Stimulated activated CD8-positive, alpha-beta memory T cell treated with anti-CD3 and anti-CD28 coated beads, Interleukin-7, amount 100 ng/mL, for 4 hours (primary cell): ENCODE results near the gene RNF149.
"Not testable (repeated sequence)": the region's sequence is repeated elsewhere in the genome, so short reads cannot be mapped to it uniquely, and the experiment has no call there.

Experiments used
- DNase-seq, 2 donors: peaks; one replicate each; pipeline ENCODE4 v3.0.0-alpha.2; 2020; ENCODE audit warnings: low read depth in 2 of 2

RNF149 gene

DNA sequence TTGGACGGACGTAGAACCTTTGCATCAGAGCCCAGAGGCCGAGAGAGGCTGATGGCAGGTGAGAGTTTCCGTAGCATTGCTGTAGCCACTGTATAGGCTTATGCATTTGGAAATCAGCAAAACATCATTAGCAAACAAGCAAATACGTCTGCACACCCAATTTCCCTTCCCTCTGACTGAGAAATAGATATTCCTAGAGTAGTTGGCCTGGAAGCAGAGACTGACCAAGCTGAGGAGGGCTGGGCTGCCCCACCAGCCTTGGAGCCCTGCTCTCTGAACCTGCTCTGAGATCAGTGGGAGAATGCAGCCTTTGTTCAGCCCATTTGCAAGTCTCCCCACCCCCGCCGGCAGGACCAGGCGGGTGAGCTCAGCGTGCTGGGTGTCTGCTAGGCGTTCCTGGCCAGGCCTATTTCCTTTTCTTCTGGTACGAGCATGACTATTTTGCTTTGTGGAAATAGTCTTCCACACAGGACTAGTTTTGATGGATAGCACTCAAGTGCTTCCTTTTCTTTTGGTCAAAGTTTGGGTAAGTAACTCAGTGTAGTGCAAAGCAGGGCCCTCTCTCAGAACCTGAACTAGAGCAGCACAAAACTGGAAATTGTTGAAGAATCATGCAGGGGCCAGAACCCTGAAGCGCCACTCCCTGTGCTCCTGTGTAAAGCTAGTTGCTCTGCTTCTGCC, 21.9 kb upstream of the RNF149 start:
- no peak for DNase-seq

DNA sequence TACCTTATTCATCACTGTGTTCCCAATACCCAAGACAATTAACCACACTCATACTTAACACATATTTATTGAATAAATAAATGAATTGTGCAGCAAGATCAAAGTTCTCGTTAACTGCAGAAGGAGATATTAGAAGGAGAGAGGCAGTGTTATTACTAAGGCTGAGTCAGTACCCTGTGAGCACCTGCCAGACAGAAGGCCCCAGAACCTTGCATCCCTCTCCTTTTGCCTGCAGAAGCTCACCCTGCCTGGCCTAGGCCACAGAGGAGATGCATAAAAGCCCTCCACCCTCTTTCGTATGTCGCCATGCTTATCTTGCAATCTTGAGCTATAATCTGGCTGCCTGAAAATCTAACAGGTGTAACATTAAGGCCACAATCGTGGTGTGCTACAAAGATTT, 20.5 kb upstream of the RNF149 start:
- no peak for DNase-seq

DNA sequence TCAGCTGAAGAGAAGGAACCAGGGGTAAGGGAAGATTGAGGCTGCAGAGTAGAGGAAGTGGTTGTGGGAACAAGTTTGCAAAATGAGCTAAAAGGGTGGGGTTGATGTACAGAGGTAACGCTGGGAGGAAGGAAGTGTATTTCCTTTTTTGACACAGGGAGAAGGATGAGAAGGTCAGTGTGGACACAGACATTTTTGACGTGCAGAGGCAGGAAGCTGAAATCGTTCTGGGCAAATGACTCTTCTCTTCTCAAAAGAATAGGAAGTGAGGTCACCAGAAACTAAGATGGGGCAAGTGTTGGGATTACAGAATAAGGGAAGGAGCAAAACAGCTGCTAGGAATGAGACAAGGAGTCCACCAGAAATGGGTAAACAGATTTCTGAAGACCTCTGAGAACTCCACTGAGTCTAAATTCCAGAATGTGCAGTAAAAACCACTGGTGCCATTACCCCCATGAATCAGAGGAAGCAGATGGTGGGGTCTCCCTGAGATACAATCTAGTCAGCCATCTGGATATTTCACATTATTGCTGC, 20.0 kb upstream of the RNF149 start:
- DNase-seq: no peak

DNA sequence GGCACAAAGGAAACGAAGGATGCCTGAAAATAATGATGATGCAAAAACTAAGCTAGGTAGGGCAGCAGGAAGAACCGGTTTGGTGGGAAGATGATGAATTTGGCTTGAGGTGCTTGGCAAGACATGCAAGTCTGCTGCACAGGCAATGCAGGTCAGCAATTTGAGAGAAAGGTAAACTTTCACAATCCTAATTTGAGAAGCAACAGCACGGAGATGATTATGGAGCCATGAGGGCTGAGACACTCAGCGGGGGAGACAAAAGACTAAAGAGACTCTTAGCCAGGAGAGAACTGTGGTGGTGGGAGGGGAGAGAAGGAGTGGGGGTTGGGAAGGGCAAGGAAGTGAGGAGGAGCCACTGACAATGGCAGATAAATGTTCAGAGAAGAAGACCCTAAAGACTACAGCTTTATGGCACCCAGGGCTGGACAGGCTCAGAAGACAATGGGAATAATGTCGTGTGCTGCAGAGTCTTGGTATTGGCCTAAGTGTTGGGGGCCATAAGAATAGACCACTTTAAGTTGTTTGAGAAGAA, 19.4 kb upstream of the RNF149 start:
- DNase-seq: no peak

DNA sequence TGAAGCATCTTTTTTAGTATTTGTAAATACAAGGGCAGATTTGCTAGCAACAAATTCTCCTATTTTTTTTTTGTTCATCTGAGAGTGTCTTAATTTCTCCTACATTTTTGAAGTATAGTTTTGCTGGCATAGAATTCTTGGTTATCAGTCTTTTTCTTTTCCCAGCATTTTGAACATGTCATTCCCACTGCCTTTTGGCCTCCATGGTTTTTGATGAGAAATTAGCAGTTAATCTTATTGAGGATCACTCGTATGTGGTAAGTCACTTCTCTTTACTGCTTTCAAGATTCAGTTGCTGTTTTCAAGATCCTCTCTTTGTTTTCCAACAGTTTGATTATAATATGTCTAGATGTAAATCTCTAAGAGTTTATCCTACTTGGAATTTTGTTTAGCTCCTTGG, 16.9 kb upstream of the RNF149 start:
- DNase-seq: no peak

DNA sequence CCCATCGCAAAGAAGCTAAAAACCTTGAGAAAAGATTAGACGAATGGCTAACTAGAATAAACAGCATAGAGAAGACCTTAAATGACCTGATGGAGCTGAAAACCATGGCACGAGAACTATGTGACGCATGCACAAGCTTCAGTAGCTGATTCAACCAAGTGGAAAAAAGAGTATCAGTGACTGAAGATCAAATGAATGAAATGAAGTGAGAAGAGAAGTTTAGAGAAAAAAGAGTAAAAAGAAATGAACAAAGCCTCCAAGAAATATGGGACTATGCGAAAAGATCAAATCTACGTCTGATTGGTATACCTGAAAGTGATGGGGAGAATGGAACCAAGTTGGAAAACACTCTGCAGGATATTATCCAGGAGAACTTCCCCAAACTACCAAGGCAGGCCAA, 8.1 kb upstream of the RNF149 start:
- DNase-seq: not testable (repeated sequence)

DNA sequence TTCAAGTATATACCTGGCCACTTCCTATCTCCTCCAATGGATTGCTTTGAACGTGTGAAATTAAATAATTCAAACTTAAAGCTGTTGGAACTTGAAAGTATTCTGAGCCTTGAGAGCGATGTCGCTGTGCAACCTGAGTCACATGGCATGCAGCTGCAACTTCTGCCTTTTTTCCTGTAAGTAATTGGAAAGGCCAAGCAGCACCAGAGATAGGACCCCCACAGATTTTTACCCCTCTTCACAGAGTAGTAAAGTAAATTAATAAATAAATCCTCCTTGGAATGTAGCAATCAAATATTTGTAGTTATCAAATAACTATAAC, 3.2 kb upstream of the RNF149 start:
- no peak for DNase-seq

DNA sequence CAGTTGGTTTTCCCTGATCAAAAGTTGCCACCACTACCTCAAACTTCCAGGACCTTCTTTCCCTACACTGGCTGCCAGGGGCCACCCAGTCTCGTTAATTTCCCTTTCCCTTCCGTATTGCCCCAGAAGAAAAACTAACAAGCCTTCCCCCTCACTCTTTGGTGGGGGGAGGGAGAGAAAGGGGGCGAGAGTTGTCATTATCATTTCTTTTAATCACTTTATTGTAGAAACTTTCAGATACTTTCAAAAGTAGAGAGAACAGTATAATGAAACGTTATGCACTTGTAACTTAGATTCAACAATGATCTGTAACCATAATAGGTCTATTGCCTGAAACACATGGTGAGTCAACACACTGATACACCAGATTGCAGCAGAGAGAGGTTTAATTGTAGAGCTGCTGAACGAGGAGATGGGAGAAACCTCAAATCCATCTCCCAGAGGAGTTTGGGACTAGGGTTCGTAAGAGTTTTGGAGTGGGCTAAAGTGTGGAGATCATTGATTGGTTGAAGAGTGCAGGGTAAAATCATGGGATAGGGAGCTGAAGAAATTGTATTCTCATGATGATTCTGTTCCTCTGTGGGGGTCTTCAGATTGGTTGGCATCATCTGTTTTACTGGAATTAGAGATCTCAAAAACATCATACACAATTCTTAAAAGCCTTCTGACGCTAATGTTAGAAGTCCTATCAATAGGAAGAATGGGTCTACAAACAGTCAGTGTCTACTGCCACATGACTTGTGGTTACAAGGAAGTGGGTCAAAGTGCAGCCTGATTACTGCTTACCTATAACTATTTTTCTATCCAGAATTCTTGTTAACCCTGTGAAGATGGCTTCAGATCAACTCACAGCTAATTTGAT, 2.6 kb upstream of the RNF149 start:
- DNase-seq: no peak

DNA sequence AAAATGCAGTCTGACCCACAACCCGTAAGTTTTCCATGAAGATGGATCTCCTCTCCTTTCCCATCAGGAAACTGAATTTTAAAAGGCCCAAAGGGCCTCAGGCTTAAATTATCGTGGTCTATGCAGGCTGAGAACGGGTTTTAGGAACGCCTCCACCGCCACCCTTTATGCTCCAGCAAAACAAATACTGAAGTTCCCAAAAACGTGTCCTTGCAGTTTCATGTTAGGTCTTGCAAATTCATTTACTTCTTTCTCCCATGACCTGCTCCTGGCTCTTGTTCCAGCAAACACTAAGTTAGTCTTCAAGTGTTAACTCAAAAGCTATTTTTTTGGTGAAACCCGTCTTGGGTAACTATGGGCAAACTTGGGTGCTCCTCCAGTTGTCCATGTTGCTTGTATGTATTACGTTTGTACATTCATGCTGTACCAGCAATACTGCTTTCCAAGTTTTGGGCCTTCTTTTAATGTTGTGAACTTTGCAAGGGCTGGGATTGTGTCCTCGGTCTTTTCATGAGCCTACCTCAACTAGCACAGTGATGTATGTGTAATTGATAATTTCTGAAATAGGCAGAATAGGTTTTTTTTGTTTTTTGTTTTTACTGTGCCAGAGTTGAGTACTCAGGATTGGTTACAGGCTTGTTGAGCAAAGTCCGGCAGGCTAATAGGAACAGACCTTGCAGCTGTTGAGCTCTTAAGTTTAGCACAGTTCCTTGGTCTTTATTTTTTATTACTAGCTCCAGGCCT, 1.8 kb upstream of the RNF149 start:
- DNase-seq: no peak

DNA sequence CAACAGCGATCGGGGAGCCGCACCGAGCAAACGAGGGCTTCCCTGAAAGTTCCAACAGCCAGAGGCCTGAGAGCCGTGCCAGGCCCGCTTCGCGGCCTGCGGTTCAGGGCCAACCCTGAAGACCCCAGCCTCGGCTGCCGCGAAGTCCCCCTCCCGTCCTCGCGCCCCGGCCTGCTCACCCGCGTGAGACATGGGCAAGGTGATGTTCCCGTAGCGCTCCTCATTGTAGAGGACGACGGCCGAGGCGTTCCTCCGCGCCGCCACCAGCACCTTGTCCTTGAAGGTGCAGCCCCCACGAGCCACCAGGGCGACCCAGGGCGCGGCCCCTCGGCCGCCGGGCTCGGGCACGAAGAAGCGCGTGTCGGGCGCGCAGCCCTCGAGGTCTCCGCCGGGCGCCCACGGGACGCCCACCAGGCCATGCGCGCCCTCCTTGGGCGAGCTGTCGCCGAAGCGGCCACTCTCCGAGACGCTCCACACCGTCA, 510 bp downstream of the RNF149 start:
- peak in 1 of 2 donors; percentile 37 for DNase-seq

DNA sequence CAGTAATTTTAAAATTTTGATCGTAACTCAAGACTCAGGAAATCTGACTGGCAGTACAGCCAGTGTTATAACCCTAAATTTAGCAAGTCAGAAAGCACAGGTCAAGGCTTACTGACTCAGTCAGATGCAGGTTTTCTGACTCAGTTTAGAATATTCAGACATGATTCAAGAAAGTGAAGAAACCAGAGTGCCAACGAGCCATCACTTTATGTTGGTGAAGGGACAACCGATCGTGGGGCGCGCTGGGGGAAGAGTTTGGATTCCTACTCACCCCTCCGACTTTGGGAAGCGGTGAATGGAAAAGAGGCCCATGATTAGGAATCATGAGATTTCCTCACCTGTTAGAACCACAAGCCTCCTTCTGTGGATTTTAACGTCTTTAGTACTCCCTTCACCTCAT, 998 bp downstream of the RNF149 start:
- DNase-seq: no peak

DNA sequence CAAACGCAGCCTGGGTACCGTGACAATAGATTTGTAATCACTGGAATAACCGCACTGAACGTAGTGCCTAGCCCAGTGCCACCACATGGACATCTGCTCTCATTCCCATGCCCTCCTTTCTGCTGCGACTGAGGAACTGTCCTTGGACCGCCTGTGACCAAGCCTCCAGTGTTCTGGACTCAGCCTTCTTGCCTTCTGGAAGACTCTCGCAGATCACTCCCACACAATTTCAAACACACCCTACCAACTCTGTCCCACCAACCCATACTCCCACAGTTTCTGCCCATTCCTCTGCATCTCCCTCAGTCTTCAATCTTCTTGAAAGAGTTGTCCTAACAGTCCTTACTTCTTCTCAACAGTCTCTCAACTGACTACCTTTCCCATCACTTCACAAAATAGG, 2.1 kb downstream of the RNF149 start:
- no peak for DNase-seq

DNA sequence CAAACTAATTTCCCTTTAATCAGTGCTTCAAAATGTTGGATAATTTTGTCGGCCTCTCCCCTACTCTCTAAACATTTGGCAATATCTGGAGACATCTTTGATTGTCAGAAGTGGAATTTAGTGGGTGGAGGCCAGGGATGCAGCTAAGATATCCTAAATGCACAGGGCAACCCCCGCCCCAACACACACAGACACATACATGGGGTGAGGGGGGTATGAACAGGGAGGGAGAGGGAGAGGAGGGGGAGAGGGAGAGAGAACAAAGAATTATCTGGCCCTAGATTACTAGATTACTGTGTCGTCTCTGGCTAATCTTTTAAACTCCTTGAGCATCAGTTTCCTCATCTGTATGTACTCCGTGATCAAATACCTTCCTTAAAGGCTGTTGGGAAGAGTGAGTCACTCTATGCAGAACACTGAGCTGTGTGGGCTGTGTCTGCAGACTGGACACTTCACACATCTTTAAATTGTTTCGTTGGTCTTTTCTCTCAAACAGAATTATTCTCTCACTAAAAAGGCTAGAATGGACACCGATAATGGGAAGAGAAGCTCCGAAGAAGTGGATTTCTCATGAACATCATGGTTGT, 2.9 kb downstream of the RNF149 start:
- DNase-seq: no peak

DNA sequence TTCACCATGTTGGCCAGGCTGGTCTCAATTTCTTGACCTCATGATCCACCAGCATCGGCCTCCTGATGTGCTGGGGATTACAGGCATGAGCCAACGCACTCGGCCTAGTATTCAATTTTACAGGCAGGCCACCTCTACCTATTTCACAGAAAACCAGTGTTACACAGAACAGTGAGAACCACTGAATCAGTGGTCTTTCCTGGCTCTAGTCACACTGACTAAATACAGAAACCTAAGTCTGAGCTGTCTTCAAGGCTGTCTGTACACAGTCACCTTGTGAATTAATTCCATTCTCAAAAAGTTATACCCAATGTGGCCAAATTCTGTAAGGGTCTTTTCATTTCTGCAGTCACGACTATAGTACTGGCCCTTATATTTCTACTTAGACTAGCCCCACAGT, 3.5 kb downstream of the RNF149 start:
- no peak for DNase-seq

DNA sequence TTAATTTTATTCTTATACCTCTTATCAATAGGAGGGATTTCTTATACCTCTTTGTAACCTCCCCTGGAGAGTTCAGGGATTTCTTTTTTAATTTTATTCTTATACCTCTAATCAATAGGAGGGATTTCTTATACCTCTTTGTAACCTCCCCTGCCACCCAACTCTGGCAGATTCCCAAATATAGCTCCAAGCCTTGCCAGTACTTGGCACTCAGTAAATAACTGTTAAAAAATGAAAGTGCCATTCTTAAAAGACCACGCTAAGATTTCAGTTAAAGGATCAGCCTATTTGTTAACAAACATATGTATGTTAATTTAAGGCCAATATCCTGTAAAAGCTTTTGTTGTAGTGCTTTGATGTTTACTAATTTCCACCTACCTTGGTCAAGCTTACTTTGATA, 4.8 kb downstream of the RNF149 start:
- DNase-seq: no peak

DNA sequence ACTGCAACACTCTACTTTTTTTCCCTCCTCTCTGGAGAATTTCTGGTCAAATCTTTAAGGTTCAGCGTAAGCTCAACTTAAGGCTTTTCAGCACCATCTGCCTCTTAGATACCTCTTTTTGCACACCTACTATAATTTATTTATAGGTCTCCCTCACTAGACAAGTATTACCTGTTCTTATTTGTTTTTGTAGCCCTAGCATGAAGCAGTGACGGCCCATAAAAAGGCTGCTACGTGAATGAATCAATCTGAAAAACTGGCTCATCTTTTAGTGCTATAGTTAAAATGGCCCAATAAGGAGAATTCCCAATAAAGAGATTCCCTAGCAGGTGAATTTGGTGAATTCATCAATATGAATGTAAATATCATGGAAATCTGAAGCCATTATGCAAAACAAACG, 6.5 kb downstream of the RNF149 start:
- no peak for DNase-seq

DNA sequence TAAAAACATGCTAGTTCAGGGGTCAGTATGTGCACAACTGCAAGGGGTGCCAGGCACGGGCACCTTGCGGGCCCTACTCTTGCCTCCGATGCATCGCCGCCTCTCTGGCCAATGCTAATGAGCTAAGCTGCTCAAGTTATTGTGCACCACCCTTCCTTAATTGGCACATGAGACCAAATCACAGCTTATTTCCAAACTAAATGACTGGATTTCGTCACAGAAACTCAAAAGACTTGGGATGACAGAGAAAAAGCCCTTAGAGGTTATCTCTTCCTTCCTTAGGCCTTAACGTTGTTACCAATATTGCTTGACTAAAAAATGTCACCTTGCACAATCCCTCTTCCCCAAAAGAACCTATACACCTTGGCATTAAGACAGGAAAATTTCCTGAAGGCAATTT, 7.7 kb downstream of the RNF149 start:
- no peak for DNase-seq

DNA sequence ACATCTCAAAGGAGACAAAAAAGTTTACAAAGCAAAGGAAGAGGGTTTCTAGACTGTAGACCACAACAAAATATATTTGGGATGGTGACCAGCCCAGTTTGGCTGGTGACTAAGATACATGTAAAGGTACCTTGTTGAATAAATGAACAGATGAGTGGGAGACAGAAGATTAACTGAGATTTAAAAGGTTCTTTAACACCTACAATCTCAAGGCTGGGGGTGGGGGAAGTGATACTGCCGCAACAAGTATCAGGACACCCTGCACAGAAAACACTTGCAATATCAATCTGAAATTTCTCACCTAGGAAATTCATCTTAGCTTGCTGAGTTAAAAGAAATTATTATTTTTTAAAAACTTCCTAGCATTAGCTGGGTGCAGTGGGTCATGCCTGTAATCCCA, 8.3 kb downstream of the RNF149 start:
- no peak for DNase-seq

DNA sequence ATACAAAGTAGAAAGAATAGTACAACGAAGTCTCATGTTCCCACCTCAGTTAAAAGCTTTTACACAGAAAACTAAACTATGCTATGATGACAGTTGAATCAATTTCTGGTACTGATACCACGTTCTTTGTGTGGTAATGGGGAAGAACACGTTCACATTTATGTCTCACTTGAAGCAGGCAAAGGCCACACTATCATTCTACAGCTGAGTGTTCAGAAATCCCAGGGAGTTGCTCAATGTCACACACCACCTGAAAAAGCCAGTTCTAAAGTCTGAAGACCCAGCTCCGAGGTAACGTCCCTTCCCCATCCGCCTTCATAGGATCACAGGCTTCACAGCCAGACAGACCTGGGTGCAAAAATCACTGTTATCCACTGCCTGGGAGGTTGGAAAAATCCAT, 8.9 kb downstream of the RNF149 start:
- DNase-seq: no peak

DNA sequence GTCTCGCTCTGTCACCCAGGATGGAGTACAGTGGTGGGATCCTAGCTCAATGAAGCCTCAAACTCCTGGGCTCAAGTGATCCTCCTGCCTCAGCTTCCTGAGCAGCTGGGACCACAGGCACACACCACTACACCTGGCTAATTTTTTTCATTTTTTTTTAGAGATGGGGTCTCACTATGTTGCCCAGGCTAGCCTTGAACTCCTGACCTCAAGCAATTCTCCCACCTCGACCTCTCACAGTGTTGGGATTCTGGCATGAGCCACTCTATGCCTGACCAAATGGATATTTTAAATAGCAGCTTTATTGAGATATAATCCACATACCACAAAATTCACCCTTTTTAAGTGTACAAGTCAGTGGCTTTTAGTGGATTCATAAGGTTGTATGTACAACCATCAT, 11.1 kb downstream of the RNF149 start:
- DNase-seq: no peak

DNA sequence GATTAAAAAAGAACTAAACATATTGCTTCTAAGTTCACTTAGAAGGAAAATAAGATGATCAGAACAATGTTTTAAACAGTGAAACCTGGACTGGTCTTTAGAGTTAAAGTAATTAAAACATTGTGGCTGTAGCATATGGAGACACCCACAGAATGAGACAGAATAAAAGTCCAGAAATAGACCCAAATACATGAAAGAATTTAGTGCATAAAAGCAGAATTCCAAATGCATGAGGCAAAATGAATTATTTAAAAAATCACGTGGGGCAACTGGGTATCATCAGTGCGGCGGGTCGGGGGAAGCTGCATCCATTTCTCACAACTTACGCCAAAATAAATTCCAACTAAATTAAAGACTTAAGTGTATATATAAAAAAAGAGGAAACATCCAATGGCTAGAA, 12.1 kb downstream of the RNF149 start:
- no peak for DNase-seq

DNA sequence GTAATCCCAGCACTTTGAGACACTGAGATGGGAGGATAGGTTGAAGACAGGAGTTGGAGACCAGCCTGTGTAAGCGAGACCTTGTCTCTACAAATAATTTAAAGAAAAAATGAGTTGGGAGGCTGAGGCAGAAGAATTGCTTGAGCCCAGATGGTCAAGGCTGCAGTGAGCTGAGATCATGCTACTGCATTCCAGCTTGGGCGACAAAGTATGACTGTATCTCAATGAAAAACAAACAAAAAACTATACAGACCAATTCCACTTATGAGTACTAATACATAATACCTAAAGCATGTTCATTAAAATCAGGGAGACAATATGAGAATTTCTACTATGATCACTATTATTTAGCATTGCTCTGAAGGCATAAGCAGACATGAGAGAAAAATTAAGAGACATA, 12.6 kb downstream of the RNF149 start:
- DNase-seq: no peak
